LoVo (cell line): ENCODE measurements around the gene ANKRD55.
"Not testable (repeated sequence)": the region's sequence is repeated elsewhere in the genome, so short reads cannot be mapped to it uniquely, and the experiment has no call there.

ENCODE experiments used
- DNase-seq: peaks from one replicate; pipeline ENCODE4 v3.0.0-alpha.2; 2016; ENCODE audit warnings: low spot score

Gene ANKRD55

GRCh38 chr5:56102207-56102606 is 130.9 kb downstream of the ANKRD55 start:
- DNase-seq, result not testable (repeated sequence)

DNA sequence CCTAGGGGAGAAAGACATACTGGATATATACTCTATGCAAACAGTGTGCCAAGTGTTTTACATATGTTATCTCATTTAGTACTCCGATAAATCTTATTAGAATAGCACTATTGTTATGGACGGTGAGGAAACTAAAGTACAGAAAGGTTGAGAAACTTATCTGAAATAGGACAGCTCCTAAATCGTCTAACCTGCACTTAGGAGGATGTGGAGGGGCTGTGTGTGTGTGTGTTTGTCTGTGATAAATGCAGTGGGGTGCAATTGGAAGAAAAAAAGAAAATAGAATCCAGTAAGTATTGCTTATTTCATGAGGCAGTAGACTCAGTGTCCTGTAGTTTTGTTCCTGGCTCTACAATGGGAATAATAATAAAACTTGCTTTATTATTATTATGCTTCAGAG is 131.9 kb downstream of the ANKRD55 start:
- DNase-seq, result no peak

DNA sequence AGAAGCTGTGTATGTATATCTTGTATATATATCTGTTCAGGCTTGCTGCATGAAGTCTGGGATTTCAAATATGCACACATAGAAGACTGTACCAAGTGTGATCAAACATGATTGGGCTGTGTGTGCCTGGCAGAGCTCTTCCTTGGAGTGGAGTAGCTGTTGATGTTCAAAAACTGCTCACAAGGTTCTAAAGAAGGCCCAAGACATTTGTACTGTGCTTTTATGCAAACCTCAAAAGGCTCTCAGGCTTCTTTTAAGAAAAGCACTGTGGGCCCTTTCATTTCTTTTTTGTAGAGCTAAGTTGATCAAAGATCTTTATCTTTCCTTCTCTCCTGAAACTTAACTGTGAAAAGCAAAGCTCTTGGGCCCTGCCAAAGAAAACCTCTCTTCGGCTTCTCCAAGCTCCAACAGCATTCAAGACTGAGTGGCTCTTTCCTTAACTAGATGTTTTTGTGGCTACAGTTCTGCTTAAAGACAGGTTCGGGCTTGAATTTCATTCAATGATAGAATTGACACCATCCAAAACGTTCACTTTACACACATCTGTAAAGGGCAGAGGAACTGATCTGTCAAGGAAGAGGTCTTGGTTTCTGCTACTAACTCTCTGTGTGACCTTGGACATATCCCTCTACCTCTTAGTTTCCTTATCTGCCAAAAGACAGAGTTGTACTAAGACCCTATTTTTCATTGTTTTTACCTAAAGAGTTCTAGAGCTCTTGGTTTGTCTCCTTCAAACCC is 132.5 kb downstream of the ANKRD55 start:
- DNase-seq, result no peak

GRCh38 chr5:56099346-56099745 is 133.8 kb downstream of the ANKRD55 start:
- DNase-seq, result no peak

- DNase-seq, result no peak
Observed at GRCh38 chr5:56097055-56097454, 136.1 kb downstream of the ANKRD55 start.

DNA sequence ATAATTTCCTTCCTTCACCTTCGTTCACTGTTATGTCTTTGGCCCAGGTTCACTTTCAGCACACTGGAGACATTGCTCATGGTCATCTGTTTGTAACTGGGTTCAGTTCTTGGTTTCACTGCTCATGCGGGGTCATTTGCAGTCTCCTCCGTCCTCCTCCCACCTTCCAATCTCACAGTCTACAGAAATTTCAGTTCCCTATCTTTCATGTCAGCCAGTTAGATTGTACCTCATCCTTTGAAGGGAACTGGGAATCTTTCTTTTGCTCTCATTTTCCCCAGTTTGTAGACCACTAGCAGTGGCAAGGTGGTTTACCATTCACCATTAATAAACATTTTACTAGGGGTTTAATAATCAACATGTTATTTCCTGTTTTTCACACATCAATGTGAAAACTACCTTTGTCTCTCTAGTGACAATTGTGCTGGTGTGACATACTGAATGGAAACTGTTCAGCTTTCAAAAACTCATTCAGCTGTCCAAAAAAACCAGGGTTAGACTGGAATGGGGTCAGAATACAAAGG is 137.5 kb downstream of the ANKRD55 start:
- DNase-seq, result no peak

- DNase-seq, result no peak
Observed at GRCh38 chr5:56094579-56095361, 138.4 kb downstream of the ANKRD55 start.

DNA sequence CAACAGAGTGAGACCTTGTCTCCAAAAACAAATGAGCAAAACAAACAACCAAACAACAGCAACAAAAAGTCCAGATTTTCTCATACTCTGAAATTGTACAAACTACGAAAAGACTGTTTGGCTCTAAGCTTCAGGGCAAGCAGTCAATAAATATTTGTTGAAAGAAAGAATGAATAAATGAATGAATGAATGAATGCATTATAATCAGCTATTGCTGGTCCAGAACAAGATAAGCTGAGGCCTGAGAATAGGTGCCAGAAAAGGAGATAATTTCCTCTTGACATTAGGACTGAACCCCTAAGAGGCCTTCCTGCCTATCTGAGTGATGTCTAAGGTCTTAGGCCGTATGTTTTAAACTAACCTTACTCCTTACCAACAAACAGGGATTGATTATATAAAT is 139.2 kb downstream of the ANKRD55 start:
- no peak for DNase-seq

GRCh38 chr5:56092115-56092514 is 141.0 kb downstream of the ANKRD55 start:
- no peak for DNase-seq

DNA sequence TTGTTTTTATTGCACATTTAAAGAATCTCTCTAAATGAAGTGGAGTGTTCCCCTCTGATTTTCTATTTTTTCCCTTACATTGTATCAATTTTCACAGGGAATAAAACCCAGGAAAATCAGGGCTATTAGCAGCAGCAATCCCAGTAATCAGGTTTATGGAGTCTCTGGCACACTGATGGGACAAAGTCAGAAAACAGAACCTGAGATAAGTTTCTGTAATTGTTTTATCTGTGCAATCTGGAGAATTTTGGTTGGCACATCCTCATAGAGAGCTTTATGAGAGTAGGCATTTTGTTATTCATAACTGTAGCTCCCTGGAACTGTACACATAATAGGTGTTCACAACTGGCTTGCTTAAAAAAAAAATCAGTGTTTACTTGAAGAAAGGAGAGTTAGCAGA is 141.5 kb downstream of the ANKRD55 start:
- DNase-seq, result no peak

GRCh38 chr5:56090793-56091460 is 142.2 kb downstream of the ANKRD55 start:
- no peak for DNase-seq

- peak; percentile 46 for DNase-seq
Observed at GRCh38 chr5:56088967-56089829, 143.9 kb downstream of the ANKRD55 start.

GRCh38 chr5:56088431-56088949 is 144.6 kb downstream of the ANKRD55 start:
- no peak for DNase-seq

DNA sequence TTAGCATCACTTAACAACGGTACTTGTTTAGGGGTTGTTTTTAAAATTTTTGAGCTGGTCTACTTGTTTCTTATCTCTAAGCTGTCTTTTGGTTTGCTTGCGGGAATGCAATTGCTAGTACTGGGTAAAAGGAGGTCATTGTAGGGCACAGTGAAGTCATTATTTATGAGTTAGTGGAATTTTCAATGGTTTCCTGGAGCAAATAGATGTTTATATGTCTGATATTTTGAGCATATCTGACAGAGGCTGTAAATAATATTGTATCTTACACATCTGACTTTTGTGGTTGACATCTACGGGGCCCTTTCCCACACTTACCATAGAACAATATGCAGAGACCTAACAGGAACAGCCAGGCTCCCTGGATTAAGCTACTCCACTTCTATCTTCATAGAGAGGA is 147.9 kb downstream of the ANKRD55 start:
- DNase-seq, result no peak

- no peak for DNase-seq
Observed at GRCh38 chr5:56083286-56083854, 149.8 kb downstream of the ANKRD55 start.

DNA sequence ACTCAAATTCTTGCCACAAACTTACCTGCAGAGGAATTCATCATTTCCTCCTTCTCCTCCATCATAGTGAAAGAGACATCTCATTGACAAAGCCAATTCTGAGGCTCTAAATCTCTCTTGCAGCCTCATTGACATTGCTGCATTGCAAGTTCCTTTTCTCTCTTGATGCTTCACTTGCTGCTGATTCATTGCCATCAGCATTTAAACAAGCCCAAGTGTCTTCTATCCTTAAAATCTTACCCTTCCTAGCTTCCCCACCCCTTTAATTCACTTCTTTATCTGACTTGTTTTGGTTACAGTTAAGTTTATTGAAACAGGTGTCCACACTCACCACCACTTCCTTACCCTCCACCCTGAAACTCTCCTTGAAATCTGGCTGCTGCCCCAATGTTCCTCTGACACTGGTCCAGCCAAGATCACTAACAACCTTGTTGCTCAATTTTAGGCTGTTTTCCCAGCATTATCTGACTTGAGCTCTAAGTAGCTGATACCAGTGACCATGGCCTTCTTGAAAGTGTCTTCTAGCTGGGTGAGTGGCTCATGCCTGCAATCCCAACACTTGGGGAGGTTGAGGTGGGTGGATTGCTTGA is 152.0 kb downstream of the ANKRD55 start:
- not testable (repeated sequence) for DNase-seq

- no peak for DNase-seq
Observed at GRCh38 chr5:56080375-56081052, 152.6 kb downstream of the ANKRD55 start.

GRCh38 chr5:56079157-56079500 is 154.0 kb downstream of the ANKRD55 start:
- not testable (repeated sequence) for DNase-seq

GRCh38 chr5:56078278-56079156 is 154.6 kb downstream of the ANKRD55 start:
- no peak for DNase-seq
